Neuronal stem cell (in vitro differentiated cells): Measurements from ENCODE around the gene RPL19.
"Not testable (repeated sequence)": the region's sequence is repeated elsewhere in the genome, so short reads cannot be mapped to it uniquely, and the experiment has no call there.

Experiments
- DNase-seq: peaks from one replicate; pipeline ENCODE4 v3.0.0-alpha.2; 2013; ENCODE audit warnings: low spot score
- H2AFZ ChIP-seq: one replicate; pipeline ENCODE4 v1.6.1; 2013; ENCODE audit warnings: mild to moderate bottlenecking, low read length, inconsistent platforms
- H2AK5ac ChIP-seq: 2 replicates; pipeline ENCODE4 v1.6.1; 2013; ENCODE audit warnings: low read depth, mild to moderate bottlenecking, inconsistent platforms, low read length, moderate library complexity, mixed read lengths
- H2BK120ac ChIP-seq: 2 replicates; pipeline ENCODE4 v1.6.1; 2013; ENCODE audit warnings: low read depth, mild to moderate bottlenecking, inconsistent platforms, low read length, moderate library complexity, mixed read lengths
- H2BK12ac ChIP-seq: one replicate; pipeline ENCODE4 v1.6.1; 2013; ENCODE audit warnings: low read length, inconsistent platforms
- H2BK15ac ChIP-seq: 2 replicates; pipeline ENCODE4 v1.6.1; 2013; ENCODE audit warnings: mild to moderate bottlenecking, low read length, inconsistent platforms, mixed read lengths
- H2BK5ac ChIP-seq: one replicate; pipeline ENCODE4 v1.6.1; 2013; ENCODE audit warnings: inconsistent platforms, mild to moderate bottlenecking, low read length, moderate library complexity
- H3K14ac ChIP-seq: one replicate; pipeline ENCODE4 v1.6.1; 2013; ENCODE audit warnings: low read length, inconsistent platforms
- H3K18ac ChIP-seq: 2 replicates; pipeline ENCODE4 v1.6.1; 2013; ENCODE audit warnings: low read length, inconsistent platforms
- H3K23ac ChIP-seq: 2 replicates; pipeline ENCODE4 v1.6.1; 2013; ENCODE audit warnings: low read depth, mild to moderate bottlenecking, mixed read lengths, low read length, inconsistent platforms; ENCODE audit not compliant: poor library complexity
- H3K27ac ChIP-seq: replicated peaks from 3 replicates; pipeline ENCODE4 v1.5.1; 2013; ENCODE audit warnings: low read length, inconsistent platforms
- H3K27me3 ChIP-seq, 3 experiments: 2 replicates each; pipeline ENCODE4 v1.6.1; 2013; ENCODE audit warnings: low read length in 3 of 3, mild to moderate bottlenecking in 2 of 3, inconsistent platforms in 1 of 3, low read depth in 1 of 3, mixed read lengths in 1 of 3, moderate library complexity in 1 of 3; ENCODE audit not compliant: control insufficient read depth in 3 of 3, insufficient read depth in 3 of 3
- H3K36me3 ChIP-seq, 2 donors: replicated peaks in 1 of 2; 2 replicates each; pipeline ENCODE4 v1.6.1; 2013; ENCODE audit warnings: low read length in 2 of 2; ENCODE audit not compliant: control insufficient read depth in 2 of 2, insufficient read depth in 2 of 2
- H3K4ac ChIP-seq: 2 replicates; pipeline ENCODE4 v1.6.1; 2013; ENCODE audit warnings: inconsistent platforms, mild to moderate bottlenecking, low read length, moderate library complexity
- H3K4me1 ChIP-seq, 2 donors: 1 replicate in 1 of 2; 2 replicates in 1 of 2; pipeline ENCODE4 v1.6.1; 2013; ENCODE audit warnings: low read length in 2 of 2, low read depth in 1 of 2; ENCODE audit not compliant: control insufficient read depth in 2 of 2, insufficient read depth in 1 of 2
- H3K4me2 ChIP-seq: one replicate; pipeline ENCODE4 v1.6.1; 2013; ENCODE audit warnings: mild to moderate bottlenecking, low read length, inconsistent platforms; ENCODE audit not compliant: insufficient read depth, poor library complexity, severe bottlenecking
- H3K4me3 ChIP-seq, 2 donors: 2 replicates each; pipeline ENCODE4 v1.5.1; 2013; ENCODE audit warnings: low read length in 2 of 2, mild to moderate bottlenecking in 2 of 2, inconsistent platforms in 1 of 2, moderate library complexity in 1 of 2
- H3K79me1 ChIP-seq: one replicate; pipeline ENCODE4 v1.6.1; 2013; ENCODE audit warnings: low read depth, mild to moderate bottlenecking, inconsistent platforms, low read length, moderate library complexity
- H3K9ac ChIP-seq: one replicate; pipeline ENCODE4 v1.6.1; 2013; ENCODE audit warnings: mild to moderate bottlenecking, low read depth, low read length, inconsistent platforms; ENCODE audit not compliant: poor library complexity
- H3K9me3 ChIP-seq, 2 donors: replicated peaks in 1 of 2; 2 replicates each; pipeline versions ENCODE3 to v1.6.1; 2013; ENCODE audit warnings: low read length in 2 of 2, mild to moderate bottlenecking in 2 of 2, inconsistent platforms in 1 of 2, low read depth in 1 of 2, mixed read lengths in 1 of 2, moderate library complexity in 1 of 2; ENCODE audit not compliant: control insufficient read depth in 2 of 2, insufficient read depth in 1 of 2
- H4K8ac ChIP-seq: one replicate; pipeline ENCODE4 v1.6.1; 2013; ENCODE audit warnings: low read depth, mild to moderate bottlenecking, inconsistent platforms, low read length, moderate library complexity
- H4K91ac ChIP-seq: one replicate; pipeline ENCODE4 v1.6.1; 2013; ENCODE audit warnings: low read length, low read depth, mild to moderate bottlenecking, inconsistent platforms; ENCODE audit not compliant: poor library complexity
- WGBS, 2 donors: extraction: QIAGEN DNeasy Blood & Tissue Kit; methylation state at CpG; one replicate each; pipeline ENCODE4 v1.1.7; 2013; ENCODE audit warnings: missing lambda C conversion rate in 2 of 2, mixed read lengths in 1 of 2; ENCODE audit not compliant: insufficient read length in 2 of 2, insufficient replicate concordance in 1 of 2; ENCODE audit errors: extremely low coverage in 2 of 2; 5-methylcytosine and 5-hydroxymethylcytosine counted together

Gene RPL19

DNA sequence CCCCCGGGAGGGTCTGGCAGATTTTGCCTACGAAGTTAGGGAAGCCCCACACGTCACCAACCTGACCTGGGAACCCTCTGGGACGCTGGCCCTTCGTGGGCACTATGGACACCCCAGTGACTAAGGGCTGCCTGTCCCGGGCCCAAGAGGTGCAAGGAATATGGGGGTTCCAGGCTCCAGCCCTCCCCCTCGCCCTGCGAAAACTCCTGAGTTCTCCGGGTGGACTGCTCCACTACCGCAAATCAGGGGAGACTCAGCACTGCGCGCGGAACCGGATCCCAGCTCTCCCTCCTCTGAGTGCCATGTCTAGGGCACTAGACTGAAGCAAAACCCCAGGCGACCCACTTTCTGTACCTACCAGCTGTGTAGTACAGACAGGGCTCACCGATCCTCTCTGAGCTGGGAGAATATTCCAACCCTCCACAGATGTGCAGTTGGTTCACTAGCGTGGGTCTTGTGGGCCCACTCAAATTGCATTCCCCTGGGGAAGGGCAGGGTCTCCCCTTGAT is 34.2 kb upstream of the RPL19 start, which contains the start of gene ARL5C:
Gene ARL5C, minus strand, starts transcription at position 321 of the 509 bp plus-strand sequence. CDS start 401 bp downstream, outside the sequence.
- Histone ChIP-seq H3K4me3 (peak within 1 kb of the TSS; percentile 48 to 95), H4K8ac (peak within 1 kb of the TSS; percentile 84), H3K9ac (peak within 1 kb of the TSS; percentile 82), H2BK12ac (peak within 1 kb of the TSS; percentile 86), H2AK5ac (no peak within 1 kb of the TSS), H4K91ac (no peak within 1 kb of the TSS), H3K4me2 (peak within 1 kb of the TSS; percentile 92), H3K18ac (peak within 1 kb of the TSS; percentile 99), H3K36me3 (no peaks in the 10 kb centered on the region), H3K79me1 (no peaks in the 10 kb centered on the region), H3K27me3 (peaks cover 6 to 31% (median 28%) of the 10 kb centered on the region in 3 experiments), H2BK120ac (no peak within 1 kb of the TSS), H3K4me1 (no peaks in the 10 kb centered on the region), H3K27ac (no peak within 1 kb of the TSS), H3K9me3 (peaks cover 0 to 4% of the 10 kb centered on the region in 2 donors), H2BK15ac (peak within 1 kb of the TSS; percentile 75), H3K23ac (peak within 1 kb of the TSS; percentile 20), H2BK5ac (peak within 1 kb of the TSS; percentile 35), H3K4ac (no peak within 1 kb of the TSS), H2AFZ (peak within 1 kb of the TSS; percentile 92), H3K14ac (no peak within 1 kb of the TSS)
- no CpG with 5 or more reads among the region's 17 CpGs for WGBS, 2 donors
- DNase-seq: no peak

DNA sequence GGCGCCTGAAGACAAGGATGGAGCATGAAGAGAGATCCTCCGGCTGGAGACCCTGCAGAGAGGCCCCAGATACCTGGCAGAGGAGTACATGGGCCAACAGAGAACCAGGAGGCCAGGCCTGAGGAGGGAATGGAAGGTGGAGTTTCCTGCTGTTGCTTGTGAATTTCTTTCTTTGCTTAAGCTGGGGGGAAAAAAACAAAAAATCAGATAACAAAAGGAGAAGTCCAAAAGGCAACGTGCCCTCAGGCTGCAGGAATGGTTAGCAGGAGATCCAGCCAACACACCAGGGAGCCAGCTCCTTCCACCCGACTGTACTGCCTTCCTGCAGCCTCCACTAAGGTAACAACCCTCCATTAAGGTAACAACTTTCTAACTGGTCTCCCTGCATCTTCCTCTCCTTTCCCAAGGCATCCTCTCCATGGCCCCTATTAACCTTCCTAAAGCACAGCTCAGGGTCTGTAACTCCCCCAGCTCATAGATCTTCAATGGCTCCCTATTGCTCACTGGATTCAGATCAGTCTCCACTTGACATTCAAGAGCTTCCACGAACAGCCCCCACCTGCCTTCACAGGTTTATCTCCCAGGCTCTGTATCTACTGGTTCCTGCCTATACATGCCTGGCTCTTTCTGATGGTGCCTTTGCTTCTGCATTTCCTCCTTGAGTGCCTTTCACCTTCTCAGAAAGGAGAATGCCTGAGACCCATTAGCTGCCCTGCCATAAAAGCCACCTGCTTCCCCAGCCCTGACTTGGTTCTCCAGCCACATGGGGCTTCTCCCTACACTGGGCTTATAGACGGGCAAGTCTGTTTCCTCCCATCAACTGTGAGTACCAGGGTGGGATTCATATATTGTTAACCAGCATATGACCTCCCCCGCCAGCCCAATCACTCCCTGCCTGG is 33.4 kb upstream of the RPL19 start:
- Histone ChIP-seq H2BK5ac (no peak overlapping the region), H3K9me3 (peaks cover 0 to 3% of the 10 kb centered on the region in 2 donors), H2BK12ac (no peak overlapping the region), H3K4me3 (no peak overlapping the region), H3K27ac (no peak overlapping the region), H3K4ac (no peak overlapping the region), H4K91ac (no peak overlapping the region), H3K36me3 (no peaks in the 10 kb centered on the region), H3K14ac (no peak overlapping the region), H2AFZ (peak overlapping the region; percentile 10), H3K18ac (no peak overlapping the region), H3K79me1 (no peaks in the 10 kb centered on the region), H2AK5ac (no peak overlapping the region), H3K23ac (no peak overlapping the region), H4K8ac (no peak overlapping the region), H2BK15ac (no peak overlapping the region), H3K4me2 (no peak overlapping the region), H3K27me3 (peaks cover 6 to 31% (median 28%) of the 10 kb centered on the region in 3 experiments), H3K4me1 (no peaks in the 10 kb centered on the region), H3K9ac (no peak overlapping the region), H2BK120ac (no peak overlapping the region)
- WGBS, 2 donors: no CpG with 5 or more reads among the region's 7 CpGs
- DNase-seq: no peak

DNA sequence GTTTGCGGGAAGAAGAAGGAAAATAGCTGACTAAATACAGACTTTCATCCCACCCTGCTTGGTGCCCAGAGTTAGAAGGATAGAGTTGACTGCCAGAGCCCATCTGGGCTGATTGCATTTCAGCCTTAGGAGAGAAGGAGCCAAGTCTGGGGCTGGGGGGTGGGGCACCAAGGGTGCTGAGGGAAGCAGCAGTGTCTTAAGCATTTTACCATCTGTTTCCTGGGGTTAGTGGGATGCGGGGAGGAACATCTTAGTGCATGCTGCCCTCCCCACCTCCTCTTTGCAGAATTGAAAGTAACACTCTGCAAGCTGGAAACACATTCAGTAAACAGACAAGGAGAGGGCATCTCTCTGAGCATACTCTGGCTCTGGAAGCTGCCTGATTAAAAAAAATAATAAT is 32.6 kb upstream of the RPL19 start:
- Histone ChIP-seq H3K18ac (no peak overlapping the region), H3K36me3 (no peaks in the 10 kb centered on the region), H4K91ac (no peak overlapping the region), H3K4me2 (no peak overlapping the region), H3K4me3 (no peak overlapping the region), H3K27ac (no peak overlapping the region), H3K4ac (no peak overlapping the region), H2AK5ac (no peak overlapping the region), H2AFZ (no peak overlapping the region), H2BK12ac (no peak overlapping the region), H4K8ac (no peak overlapping the region), H3K27me3 (peaks cover 6 to 31% (median 28%) of the 10 kb centered on the region in 3 experiments), H3K14ac (no peak overlapping the region), H3K79me1 (no peaks in the 10 kb centered on the region), H3K4me1 (peaks cover 0 to 3% of the 10 kb centered on the region in 2 donors), H2BK5ac (no peak overlapping the region), H3K9me3 (peaks cover 0 to 2% of the 10 kb centered on the region in 2 donors), H3K23ac (no peak overlapping the region), H2BK120ac (no peak overlapping the region), H2BK15ac (no peak overlapping the region), H3K9ac (no peak overlapping the region)
- no peak for DNase-seq
- no CpG with 5 or more reads among the region's 2 CpGs for WGBS, 2 donors

DNA sequence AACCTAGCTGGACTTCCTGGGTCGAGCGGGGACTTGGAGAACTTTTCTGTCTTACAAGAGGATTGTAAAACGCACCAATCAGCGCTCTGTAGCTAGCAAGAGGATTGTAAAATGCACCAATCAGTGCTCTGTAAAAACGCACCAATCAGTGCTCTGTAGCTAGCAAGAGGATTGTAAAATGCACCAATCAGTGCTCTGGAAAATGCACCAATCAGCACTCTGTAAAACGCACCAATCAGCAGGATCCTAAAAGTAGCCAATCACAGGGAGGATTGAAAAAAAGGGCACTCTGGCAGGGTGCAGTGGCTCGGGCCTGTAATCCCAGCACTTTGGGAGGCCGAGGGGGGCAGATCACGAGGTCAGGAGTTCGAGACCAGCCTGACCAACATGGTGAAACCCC is 31.6 kb upstream of the RPL19 start:
- not testable (repeated sequence) for H3K27ac ChIP-seq, H3K79me1 ChIP-seq, H2BK120ac ChIP-seq, H3K23ac ChIP-seq, H3K4me3 ChIP-seq, H4K8ac ChIP-seq, H2BK12ac ChIP-seq, H3K4me2 ChIP-seq, H2BK15ac ChIP-seq, H2AK5ac ChIP-seq, H2AFZ ChIP-seq, H2BK5ac ChIP-seq, H3K14ac ChIP-seq, DNase-seq, H3K18ac ChIP-seq, H3K9me3 ChIP-seq, H3K36me3 ChIP-seq, H3K9ac ChIP-seq, H3K4me1 ChIP-seq, H4K91ac ChIP-seq, H3K4ac ChIP-seq
- H3K27me3 ChIP-seq: peaks cover 6 to 31% (median 28%) of the 10 kb centered on the region in 3 experiments
- no CpG with 5 or more reads among the region's 10 CpGs for WGBS, 2 donors
